ENCODE results near the gene STX18.

STX18 gene

GRCh38 chr4:4481399-4481994, 60.4 kb downstream of the STX18 start:
- no peaks in the 10 kb centered on the region for H3K36me3 ChIP-seq (ENCODE audit: control insufficient read depth, insufficient read depth, low read length)
- H3K27ac ChIP-seq (ENCODE audit: low read length), result no peak overlapping the region
- WGBS (ENCODE audit: insufficient coverage, insufficient read length), result no CpG with 5 or more reads among the region's 3 CpGs

GRCh38 chr4:4480685-4481398, 61.0 kb downstream of the STX18 start:
- Histone ChIP-seq H3K4me1 (ENCODE audit: control insufficient read depth, insufficient read depth, low read length) (no peaks in the 10 kb centered on the region), H3K27ac (ENCODE audit: low read length) (no peak overlapping the region), H3K9me3 (ENCODE audit: control insufficient read depth, insufficient read depth, low read length) (no peaks in the 10 kb centered on the region), H3K36me3 (ENCODE audit: control insufficient read depth, insufficient read depth, low read length) (no peaks in the 10 kb centered on the region), H3K4me3 (ENCODE audit: low read length) (no peak overlapping the region), H3K27me3 (ENCODE audit: control insufficient read depth, insufficient read depth, low read length) (no peaks in the 10 kb centered on the region)
- no peak for DNase-seq (ENCODE audit: low read depth, low spot score)
- WGBS (ENCODE audit: insufficient coverage, insufficient read length), result no CpG with 5 or more reads among the region's 6 CpGs

More at GRCh38 chr4:4481399-4481994, 60.4 kb downstream of the STX18 start:
- Histone ChIP-seq H3K9me3 (ENCODE audit: control insufficient read depth, insufficient read depth, low read length) (no peaks in the 10 kb centered on the region), H3K27me3 (ENCODE audit: control insufficient read depth, insufficient read depth, low read length) (no peaks in the 10 kb centered on the region), H3K4me3 (ENCODE audit: low read length) (no peak overlapping the region), H3K4me1 (ENCODE audit: control insufficient read depth, insufficient read depth, low read length) (no peaks in the 10 kb centered on the region)
- DNase-seq (ENCODE audit: low read depth, low spot score), result no peak

- no peak overlapping the region for H3K27ac ChIP-seq (ENCODE audit: low read length)
- H3K4me3 ChIP-seq (ENCODE audit: low read length), result no peak overlapping the region
- no peak for DNase-seq (ENCODE audit: low read depth, low spot score)
- no peaks in the 10 kb centered on the region for H3K9me3 ChIP-seq (ENCODE audit: control insufficient read depth, insufficient read depth, low read length)
- H3K27me3 ChIP-seq (ENCODE audit: control insufficient read depth, insufficient read depth, low read length), result no peaks in the 10 kb centered on the region
- H3K36me3 ChIP-seq (ENCODE audit: control insufficient read depth, insufficient read depth, low read length), result no peaks in the 10 kb centered on the region
- WGBS (ENCODE audit: insufficient coverage, insufficient read length), result no CpG with 5 or more reads among the region's 7 CpGs
- no peaks in the 10 kb centered on the region for H3K4me1 ChIP-seq (ENCODE audit: control insufficient read depth, insufficient read depth, low read length)
Observed at GRCh38 chr4:4480205-4480604, 61.6 kb downstream of the STX18 start.

- no peaks in the 10 kb centered on the region for H3K36me3 ChIP-seq (ENCODE audit: control insufficient read depth, insufficient read depth, low read length)
- no peak for DNase-seq (ENCODE audit: low read depth, low spot score)
- WGBS (ENCODE audit: insufficient coverage, insufficient read length), result 100% methylated on average over 1 of the region's 2 CpGs
- no peaks in the 10 kb centered on the region for H3K4me1 ChIP-seq (ENCODE audit: control insufficient read depth, insufficient read depth, low read length)
- no peak overlapping the region for H3K4me3 ChIP-seq (ENCODE audit: low read length)
- H3K9me3 ChIP-seq (ENCODE audit: control insufficient read depth, insufficient read depth, low read length), result no peaks in the 10 kb centered on the region
- H3K27me3 ChIP-seq (ENCODE audit: control insufficient read depth, insufficient read depth, low read length), result no peaks in the 10 kb centered on the region
- H3K27ac ChIP-seq (ENCODE audit: low read length), result no peak overlapping the region
Observed at GRCh38 chr4:4479366-4479765, 62.5 kb downstream of the STX18 start.

- H3K27ac ChIP-seq (ENCODE audit: low read length), result no peak overlapping the region
- no peak for DNase-seq (ENCODE audit: low read depth, low spot score)
- H3K4me3 ChIP-seq (ENCODE audit: low read length), result no peak overlapping the region
- no peaks in the 10 kb centered on the region for H3K4me1 ChIP-seq (ENCODE audit: control insufficient read depth, insufficient read depth, low read length)
- no CpG with 5 or more reads among the region's 10 CpGs for WGBS (ENCODE audit: insufficient coverage, insufficient read length)
- no peaks in the 10 kb centered on the region for H3K36me3 ChIP-seq (ENCODE audit: control insufficient read depth, insufficient read depth, low read length)
- no peaks in the 10 kb centered on the region for H3K27me3 ChIP-seq (ENCODE audit: control insufficient read depth, insufficient read depth, low read length)
- H3K9me3 ChIP-seq (ENCODE audit: control insufficient read depth, insufficient read depth, low read length), result no peaks in the 10 kb centered on the region
Observed at GRCh38 chr4:4477796-4478195, 64.1 kb downstream of the STX18 start.

- H3K4me1 ChIP-seq (ENCODE audit: control insufficient read depth, insufficient read depth, low read length), result no peaks in the 10 kb centered on the region
- no peaks in the 10 kb centered on the region for H3K27me3 ChIP-seq (ENCODE audit: control insufficient read depth, insufficient read depth, low read length)
- H3K9me3 ChIP-seq (ENCODE audit: control insufficient read depth, insufficient read depth, low read length), result no peaks in the 10 kb centered on the region
- no CpG with 5 or more reads among the region's 3 CpGs for WGBS (ENCODE audit: insufficient coverage, insufficient read length)
- no peaks in the 10 kb centered on the region for H3K36me3 ChIP-seq (ENCODE audit: control insufficient read depth, insufficient read depth, low read length)
- no peak overlapping the region for H3K4me3 ChIP-seq (ENCODE audit: low read length)
- no peak for DNase-seq (ENCODE audit: low read depth, low spot score)
- no peak overlapping the region for H3K27ac ChIP-seq (ENCODE audit: low read length)
Observed at GRCh38 chr4:4477391-4477790, 64.5 kb downstream of the STX18 start.

- Histone ChIP-seq H3K4me1 (ENCODE audit: control insufficient read depth, insufficient read depth, low read length) (no peaks in the 10 kb centered on the region), H3K36me3 (ENCODE audit: control insufficient read depth, insufficient read depth, low read length) (no peaks in the 10 kb centered on the region), H3K4me3 (ENCODE audit: low read length) (no peak overlapping the region), H3K27ac (ENCODE audit: low read length) (no peak overlapping the region), H3K9me3 (ENCODE audit: control insufficient read depth, insufficient read depth, low read length) (no peaks in the 10 kb centered on the region), H3K27me3 (ENCODE audit: control insufficient read depth, insufficient read depth, low read length) (no peaks in the 10 kb centered on the region)
- no CpG with 5 or more reads among the region's 3 CpGs for WGBS (ENCODE audit: insufficient coverage, insufficient read length)
- no peak for DNase-seq (ENCODE audit: low read depth, low spot score)
Observed at GRCh38 chr4:4474476-4474875, 67.4 kb downstream of the STX18 start.

- no CpG with 5 or more reads among the region's 8 CpGs for WGBS (ENCODE audit: insufficient coverage, insufficient read length)
- Histone ChIP-seq H3K4me1 (ENCODE audit: control insufficient read depth, insufficient read depth, low read length) (no peaks in the 10 kb centered on the region), H3K9me3 (ENCODE audit: control insufficient read depth, insufficient read depth, low read length) (no peaks in the 10 kb centered on the region), H3K27me3 (ENCODE audit: control insufficient read depth, insufficient read depth, low read length) (no peaks in the 10 kb centered on the region), H3K4me3 (ENCODE audit: low read length) (no peak overlapping the region), H3K36me3 (ENCODE audit: control insufficient read depth, insufficient read depth, low read length) (no peaks in the 10 kb centered on the region), H3K27ac (ENCODE audit: low read length) (no peak overlapping the region)
- no peak for DNase-seq (ENCODE audit: low read depth, low spot score)
Observed at GRCh38 chr4:4472344-4472958, 69.4 kb downstream of the STX18 start.

GRCh38 chr4:4471195-4471594, 70.7 kb downstream of the STX18 start:
- H3K36me3 ChIP-seq (ENCODE audit: control insufficient read depth, insufficient read depth, low read length), result no peaks in the 10 kb centered on the region
- no peaks in the 10 kb centered on the region for H3K4me1 ChIP-seq (ENCODE audit: control insufficient read depth, insufficient read depth, low read length)
- no CpG with 5 or more reads among the region's 3 CpGs for WGBS (ENCODE audit: insufficient coverage, insufficient read length)
- no peaks in the 10 kb centered on the region for H3K9me3 ChIP-seq (ENCODE audit: control insufficient read depth, insufficient read depth, low read length)
- no peak overlapping the region for H3K4me3 ChIP-seq (ENCODE audit: low read length)
- H3K27me3 ChIP-seq (ENCODE audit: control insufficient read depth, insufficient read depth, low read length), result no peaks in the 10 kb centered on the region
- no peak overlapping the region for H3K27ac ChIP-seq (ENCODE audit: low read length)
- no peak for DNase-seq (ENCODE audit: low read depth, low spot score)

GRCh38 chr4:4470208-4470607, 71.6 kb downstream of the STX18 start:
- no peaks in the 10 kb centered on the region for H3K36me3 ChIP-seq (ENCODE audit: control insufficient read depth, insufficient read depth, low read length)
- no CpG with 5 or more reads among the region's 3 CpGs for WGBS (ENCODE audit: insufficient coverage, insufficient read length)
- no peak overlapping the region for H3K4me3 ChIP-seq (ENCODE audit: low read length)
- H3K4me1 ChIP-seq (ENCODE audit: control insufficient read depth, insufficient read depth, low read length), result no peaks in the 10 kb centered on the region
- H3K27me3 ChIP-seq (ENCODE audit: control insufficient read depth, insufficient read depth, low read length), result no peaks in the 10 kb centered on the region
- no peaks in the 10 kb centered on the region for H3K9me3 ChIP-seq (ENCODE audit: control insufficient read depth, insufficient read depth, low read length)
- no peak overlapping the region for H3K27ac ChIP-seq (ENCODE audit: low read length)
- DNase-seq (ENCODE audit: low read depth, low spot score), result no peak
